Gastroesophageal sphincter (tissue), 3 donors: ENCODE results near the gene DCLK2.

Experiments
- POLR2A ChIP-seq, 2 donors: fragments of 450-650 bp; IDR thresholded peaks; one replicate each; pipeline ENCODE4 v1.6.1; 2017; ENCODE audit warnings: antibody characterized with exemption in 2 of 2, mild to moderate bottlenecking in 2 of 2, moderate library complexity in 1 of 2
- POLR2AphosphoS5 ChIP-seq: sonication (generic); formaldehyde crosslinking; IDR thresholded peaks from one replicate; pipeline ENCODE4 v1.6.1; 2017; ENCODE audit warnings: antibody characterized with exemption
- TF ChIP-seq, protein P1 (sequence below), 4 experiments: fragments of 200-600 bp in 2 of 4; fragments of 450-650 bp in 2 of 4; sonication (generic) in 1 of 4; IDR thresholded peaks; one replicate each; pipeline ENCODE4 v1.5.1; 2017 to 2019; ENCODE audit warnings: antibody characterized with exemption in 4 of 4, mild to moderate bottlenecking in 2 of 4, moderate library complexity in 2 of 4

DNA sequence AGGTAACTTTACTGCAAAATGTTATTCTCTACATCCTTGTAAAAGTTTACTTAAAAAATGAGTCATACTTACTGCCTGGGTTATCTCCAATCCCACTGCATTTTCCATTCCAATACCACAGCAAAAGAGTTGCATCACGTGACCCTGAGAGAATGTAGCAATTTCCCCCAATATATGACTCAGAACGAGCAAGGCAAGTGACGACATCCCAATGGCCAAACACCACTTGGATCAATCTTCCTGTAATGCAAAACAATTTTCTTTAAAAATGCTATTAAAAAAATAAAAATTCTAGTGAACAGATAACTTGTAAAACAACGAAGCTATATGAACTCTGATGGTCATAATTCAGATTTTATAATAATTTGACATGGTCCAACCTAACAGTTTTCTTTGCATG is 224.3 kb downstream of the DCLK2 start:
- TF ChIP-seq, protein P1, sequence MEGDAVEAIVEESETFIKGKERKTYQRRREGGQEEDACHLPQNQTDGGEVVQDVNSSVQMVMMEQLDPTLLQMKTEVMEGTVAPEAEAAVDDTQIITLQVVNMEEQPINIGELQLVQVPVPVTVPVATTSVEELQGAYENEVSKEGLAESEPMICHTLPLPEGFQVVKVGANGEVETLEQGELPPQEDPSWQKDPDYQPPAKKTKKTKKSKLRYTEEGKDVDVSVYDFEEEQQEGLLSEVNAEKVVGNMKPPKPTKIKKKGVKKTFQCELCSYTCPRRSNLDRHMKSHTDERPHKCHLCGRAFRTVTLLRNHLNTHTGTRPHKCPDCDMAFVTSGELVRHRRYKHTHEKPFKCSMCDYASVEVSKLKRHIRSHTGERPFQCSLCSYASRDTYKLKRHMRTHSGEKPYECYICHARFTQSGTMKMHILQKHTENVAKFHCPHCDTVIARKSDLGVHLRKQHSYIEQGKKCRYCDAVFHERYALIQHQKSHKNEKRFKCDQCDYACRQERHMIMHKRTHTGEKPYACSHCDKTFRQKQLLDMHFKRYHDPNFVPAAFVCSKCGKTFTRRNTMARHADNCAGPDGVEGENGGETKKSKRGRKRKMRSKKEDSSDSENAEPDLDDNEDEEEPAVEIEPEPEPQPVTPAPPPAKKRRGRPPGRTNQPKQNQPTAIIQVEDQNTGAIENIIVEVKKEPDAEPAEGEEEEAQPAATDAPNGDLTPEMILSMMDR (IDR thresholded peaks at IDR 0.05), result no peak
- TF ChIP-seq POLR2A (IDR thresholded peaks at IDR 0.05), result no peak
- peak; percentile 31 for TF ChIP-seq POLR2AphosphoS5
